K562 (cell line): Measurements from ENCODE around the gene PACS2. TPM values are rescaled to one million over a fixed set of nuclear protein-coding genes. Genes with fewer than 3 reads are reported as not detected.

Experiments
- CHD7 ChIP-seq: fragments of 200-600 bp; sonication (generic); IDR thresholded peaks from one replicate; pipeline ENCODE4 v1.6.1; 2012; ENCODE audit warnings: mild to moderate bottlenecking, low read depth, low read length, inconsistent platforms
- NR2C1 ChIP-seq, 2 experiments: fragments of 450-650 bp; IDR thresholded peaks; 2 replicates each; pipeline ENCODE4 v1.6.1; 2017; ENCODE audit warnings: mild to moderate bottlenecking in 2 of 2, antibody characterized with exemption in 1 of 2, inconsistent platforms in 1 of 2, missing compliant biosample characterization in 1 of 2, missing genetic modification characterization in 1 of 2
- SLC30A9 ChIP-seq: fragments of 250-450 bp; sonication (Bioruptor Pico); IDR thresholded peaks from 2 replicates; pipeline ENCODE4 v1.8.0; 2022; ENCODE audit warnings: mild to moderate bottlenecking, moderate library complexity
- ZC3H4 ChIP-seq: sonication (generic); formaldehyde crosslinking; IDR thresholded peaks from 2 replicates; pipeline ENCODE4 v1.9.0; 2021; ENCODE audit warnings: missing genetic modification reagents, borderline replicate concordance
- ZMIZ1 ChIP-seq, 2 experiments: fragments of 150-350 bp in 1 of 2; IDR thresholded peaks; 2 replicates each; pipeline ENCODE4 v1.6.1; 2012 to 2016; ENCODE audit warnings: low read depth in 2 of 2, low read length in 2 of 2, mild to moderate bottlenecking in 1 of 2, moderate library complexity in 1 of 2
- ZNF124 ChIP-seq: sonication (generic); formaldehyde crosslinking; IDR thresholded peaks from 2 replicates; pipeline ENCODE4 v1.8.1; 2022; ENCODE audit warnings: missing genetic modification reagents
- ZNF146 ChIP-seq: IDR thresholded peaks from one replicate; pipeline ENCODE4 v1.6.1; 2018; ENCODE audit warnings: missing compliant biosample characterization; ENCODE audit not compliant: unreplicated experiment
- polyA plus RNA-seq, 8 experiments: library from polyadenylated mRNA; depleted of rRNA in 4 of 8; stranded (reverse) in 5 of 8; unstranded in 3 of 8; fragments of >200 nt; fragmentation: Nextera tagmentation in 2 of 8; fragmentation: Illumina TruSeq in 1 of 8; extraction: Ambion mirVana in 2 of 8; extraction: Trizol in 1 of 8; gene quantifications; 2 replicates each; pipeline versions ENCODE4 v1.2.1 to v1.2.3, GENCODE V29; 2011 to 2014; ENCODE audit warnings: inconsistent platforms in 1 of 8, missing spikeins in 1 of 8
- total RNA-seq, 7 experiments: library from RNA; depleted of rRNA in 6 of 7; stranded (reverse); fragments of >200 nt in 6 of 7; fragmentation: Illumina TruSeq in 2 of 7; extraction: Trizol in 2 of 7; gene quantifications; 2 replicates each; pipeline versions ENCODE4 v1.2.1 to v1.2.3, GENCODE V29; 2011 to 2021; ENCODE audit warnings: low replicate concordance in 1 of 7

The PACS2 gene
- total and polyA plus RNA-seq, 9 of the 15 experiments (the other 6 are each of a cell fraction or from before 2014, with no cell fraction given) = 0.11 to 20.8 (median 9.9) TPM

- peak in 1 of 2 experiments; percentile 28; a peak in 1 of 4 replicates for TF ChIP-seq ZMIZ1 (IDR thresholded peaks at IDR 0.05; ENCODE audit: low read depth in 2 of 2, low read length in 2 of 2)
- TF ChIP-seq SLC30A9 = no peak
- TF ChIP-seq ZNF146 (CRISPR knock-in tag) = no peak
- no peak for TF ChIP-seq ZC3H4
- TF ChIP-seq NR2C1 (IDR thresholded peaks at IDR 0.05) = no peak
- no peak for TF ChIP-seq NR2C1 (tag; IDR thresholded peaks at IDR 0.05)
- no peak for TF ChIP-seq ZNF124 (CRISPR knock-in tag)
- TF ChIP-seq CHD7 = no peak
Observed at GRCh38 chr14:105414456-105415371, 100.2 kb downstream of the PACS2 start (continued).
